DMS 273 treated with DMSO at 0.1 percent for 48 hours (cell line): Measurements from ENCODE around the gene KXD1.
"Not testable (repeated sequence)": the region's sequence is repeated elsewhere in the genome, so short reads cannot be mapped to it uniquely, and the experiment has no call there.

Experiments
- DNase-seq: peaks from one replicate; lab custom pipeline; 2025; lab: John Stamatoyannopoulos, UW

Gene KXD1

GRCh38 chr19:18557411-18558201 is at the start of gene KXD1:
KXD1 (plus strand) TSS chr19:18557870; CDS start chr19:18562057, 4,187 bp downstream.
- DNase-seq: peak; percentile 95

- no peak for DNase-seq
Observed at GRCh38 chr19:18508585-18508984, 49.1 kb upstream of the KXD1 start.

- no peak for DNase-seq
Observed at GRCh38 chr19:18510216-18510615, 47.5 kb upstream of the KXD1 start.

- no peak for DNase-seq
Observed at GRCh38 chr19:18513868-18514267, 43.8 kb upstream of the KXD1 start.

- DNase-seq: no peak
Observed at GRCh38 chr19:18514800-18515682, 42.6 kb upstream of the KXD1 start.

GRCh38 chr19:18515959-18516358 is 41.7 kb upstream of the KXD1 start:
- DNase-seq: no peak

- DNase-seq: no peak
Observed at GRCh38 chr19:18517606-18518005, 40.1 kb upstream of the KXD1 start.

GRCh38 chr19:18518639-18519038 is 39.0 kb upstream of the KXD1 start:
- DNase-seq: no peak

GRCh38 chr19:18519962-18520847 is 37.5 kb upstream of the KXD1 start:
- DNase-seq: no peak

- no peak for DNase-seq
Observed at GRCh38 chr19:18520848-18521691, 36.6 kb upstream of the KXD1 start.

- no peak for DNase-seq
Observed at GRCh38 chr19:18521692-18522123, 36.0 kb upstream of the KXD1 start, which contains the start of gene ELL. ELL (minus strand) TSS chr19:18522070; CDS start chr19:18522055, 15 bp downstream.

GRCh38 chr19:18522124-18522861 is 35.4 kb upstream of the KXD1 start:
- DNase-seq: peak; percentile 99

- DNase-seq: not testable (repeated sequence)
Observed at GRCh38 chr19:18522862-18523440, 34.7 kb upstream of the KXD1 start.

GRCh38 chr19:18523841-18524240 is 33.8 kb upstream of the KXD1 start:
- no peak for DNase-seq

GRCh38 chr19:18526316-18526715 is 31.4 kb upstream of the KXD1 start:
- no peak for DNase-seq

- peak; percentile 45 for DNase-seq
Observed at GRCh38 chr19:18529782-18530181, 27.9 kb upstream of the KXD1 start.

- DNase-seq: no peak
Observed at GRCh38 chr19:18531485-18531884, 26.2 kb upstream of the KXD1 start.

GRCh38 chr19:18532168-18532890 is 25.3 kb upstream of the KXD1 start:
- no peak for DNase-seq

GRCh38 chr19:18533058-18533457 is 24.6 kb upstream of the KXD1 start:
- DNase-seq: no peak
